Measurements from ENCODE around the gene ZNF69.
"Not testable (repeated sequence)": the region's sequence is repeated elsewhere in the genome, so short reads cannot be mapped to it uniquely, and the experiment has no call there.

Gene ZNF69

GRCh38 chr19:11887611-11888531 is at the start of gene ZNF69:
Gene ZNF69 (plus strand): TSS chr19:11887782. CDS start chr19:11887924, 142 bp downstream.
- peak within 1 kb of the TSS; percentile 40 for H3K4me3 ChIP-seq (replicated peaks; ENCODE audit: low read depth, low read length)
- TF ChIP-seq, protein P1, sequence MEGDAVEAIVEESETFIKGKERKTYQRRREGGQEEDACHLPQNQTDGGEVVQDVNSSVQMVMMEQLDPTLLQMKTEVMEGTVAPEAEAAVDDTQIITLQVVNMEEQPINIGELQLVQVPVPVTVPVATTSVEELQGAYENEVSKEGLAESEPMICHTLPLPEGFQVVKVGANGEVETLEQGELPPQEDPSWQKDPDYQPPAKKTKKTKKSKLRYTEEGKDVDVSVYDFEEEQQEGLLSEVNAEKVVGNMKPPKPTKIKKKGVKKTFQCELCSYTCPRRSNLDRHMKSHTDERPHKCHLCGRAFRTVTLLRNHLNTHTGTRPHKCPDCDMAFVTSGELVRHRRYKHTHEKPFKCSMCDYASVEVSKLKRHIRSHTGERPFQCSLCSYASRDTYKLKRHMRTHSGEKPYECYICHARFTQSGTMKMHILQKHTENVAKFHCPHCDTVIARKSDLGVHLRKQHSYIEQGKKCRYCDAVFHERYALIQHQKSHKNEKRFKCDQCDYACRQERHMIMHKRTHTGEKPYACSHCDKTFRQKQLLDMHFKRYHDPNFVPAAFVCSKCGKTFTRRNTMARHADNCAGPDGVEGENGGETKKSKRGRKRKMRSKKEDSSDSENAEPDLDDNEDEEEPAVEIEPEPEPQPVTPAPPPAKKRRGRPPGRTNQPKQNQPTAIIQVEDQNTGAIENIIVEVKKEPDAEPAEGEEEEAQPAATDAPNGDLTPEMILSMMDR (IDR thresholded peaks at IDR 0.05; ENCODE audit: low read depth, low read length, missing control alignments), result no peak
- no peak for DNase-seq (ENCODE audit: extremely low read depth, low read depth)

- DNase-seq (ENCODE audit: extremely low read depth, low read depth), result no peak
- H3K4me3 ChIP-seq (replicated peaks; ENCODE audit: low read depth, low read length), result no peak overlapping the region
- TF ChIP-seq, protein P1 (IDR thresholded peaks at IDR 0.05; ENCODE audit: low read depth, low read length, missing control alignments), result no peak
These were observed 43.9 kb upstream of the ZNF69 start for GRCh38 chr19:11843722-11844121.

DNA sequence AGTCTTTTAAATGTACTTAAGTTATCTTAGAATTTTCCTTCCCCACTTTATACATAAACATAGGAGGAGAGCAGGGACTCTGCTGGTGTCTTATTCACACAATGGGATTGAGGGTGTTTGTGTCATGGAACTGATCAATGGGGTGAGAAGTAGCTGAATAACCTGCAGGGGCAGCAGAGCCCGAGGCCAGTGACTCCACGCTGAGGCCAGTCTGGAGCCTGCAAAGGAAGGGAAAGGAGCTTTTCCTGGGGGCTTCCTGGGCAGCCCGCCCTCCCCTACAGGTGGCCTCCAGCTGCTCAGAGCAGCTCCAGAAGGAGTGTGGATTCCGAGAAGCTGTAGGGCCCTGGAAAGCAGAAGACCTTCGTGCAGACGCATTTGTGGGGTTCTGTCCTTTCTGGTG is 40.0 kb upstream of the ZNF69 start:
- not testable (repeated sequence) for DNase-seq (ENCODE audit: extremely low read depth, low read depth); H3K4me3 ChIP-seq (replicated peaks; ENCODE audit: low read depth, low read length)

- TF ChIP-seq, protein P1 (IDR thresholded peaks at IDR 0.05; ENCODE audit: low read depth, low read length, missing control alignments), result no peak
- DNase-seq (ENCODE audit: extremely low read depth, low read depth), result no peak
- peak overlapping the region; percentile 33 for H3K4me3 ChIP-seq (replicated peaks; ENCODE audit: low read depth, low read length)
These were observed 39.4 kb upstream of the ZNF69 start for GRCh38 chr19:11848200-11848593.

DNA sequence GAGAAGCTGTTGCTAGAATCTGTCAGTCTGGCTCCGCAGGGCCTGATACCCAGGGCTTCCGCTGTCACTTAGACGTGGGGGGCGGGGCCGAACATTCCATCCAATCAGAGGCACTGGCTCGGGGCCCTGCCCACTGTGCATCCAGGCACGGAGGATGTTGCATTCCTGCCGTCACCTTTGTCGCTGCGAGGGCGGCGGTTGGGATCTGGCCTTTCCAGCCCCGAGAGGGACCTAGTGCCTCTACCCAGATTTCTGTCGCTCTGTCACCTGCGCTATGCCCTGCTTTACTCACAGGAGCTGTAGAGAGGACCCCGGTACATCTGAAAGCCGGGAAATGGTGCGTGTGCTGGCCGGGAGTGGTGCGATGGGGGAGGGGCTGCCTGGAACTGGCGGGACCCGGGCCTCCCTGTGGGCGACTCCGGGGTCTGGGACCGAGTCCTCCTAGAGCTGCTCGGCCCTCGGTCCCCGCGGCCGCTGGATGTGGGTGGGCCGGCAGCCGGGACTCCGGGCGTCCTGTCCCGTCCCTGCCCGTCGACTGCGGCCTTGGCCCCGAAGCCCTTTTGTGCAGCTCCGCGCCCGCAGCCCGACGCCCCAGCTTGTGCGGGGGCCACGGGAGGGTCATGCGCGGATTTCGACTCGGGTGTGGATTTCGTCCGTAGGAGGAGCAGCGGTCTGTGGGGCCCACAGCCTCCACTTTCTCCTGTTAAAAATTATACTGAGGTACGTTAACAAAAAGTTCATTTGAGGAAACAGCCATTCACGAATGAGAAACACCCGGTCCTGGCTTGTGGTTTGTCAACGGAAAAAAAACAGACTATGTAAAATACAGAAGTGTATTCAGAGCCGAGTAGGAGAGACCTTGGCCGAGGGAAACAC is 38.8 kb upstream of the ZNF69 start, which contains the start of gene ZNF439:
ZNF439 (plus strand) TSS at position 133 of the 876 bp plus-strand sequence; CDS start at position 275, 142 bp downstream.
- DNase-seq (ENCODE audit: extremely low read depth, low read depth), result no peak

GRCh38 chr19:11850289-11850688 is 37.3 kb upstream of the ZNF69 start:
- not testable (repeated sequence) for H3K4me3 ChIP-seq (replicated peaks; ENCODE audit: low read depth, low read length); DNase-seq (ENCODE audit: extremely low read depth, low read depth)

More for the DNA sequence above, 38.8 kb upstream of the ZNF69 start, which contains the start of gene ZNF439:
- peak within 1 kb of the TSS; percentile 33 for H3K4me3 ChIP-seq (replicated peaks; ENCODE audit: low read depth, low read length)
- TF ChIP-seq, protein P1 (IDR thresholded peaks at IDR 0.05; ENCODE audit: low read depth, low read length, missing control alignments), result no peak

DNA sequence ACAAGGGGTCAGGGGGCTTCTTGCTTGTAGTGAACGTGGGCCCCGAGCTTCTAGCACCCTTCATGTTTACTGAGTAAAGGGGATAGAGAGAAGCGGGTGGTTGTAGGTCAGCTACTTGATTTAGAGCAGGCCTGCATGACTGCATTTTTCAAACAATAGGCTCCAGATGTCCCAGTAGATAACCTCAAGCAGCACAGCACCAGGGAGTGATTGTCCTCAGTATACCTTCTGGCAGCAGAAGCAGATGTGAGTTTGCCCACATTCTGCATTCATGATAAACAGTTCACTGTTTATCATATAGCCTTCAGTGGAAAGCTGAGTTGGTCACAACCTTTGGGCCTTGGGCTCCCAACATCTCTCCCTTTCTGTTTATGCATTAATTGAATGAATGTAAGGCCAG is 34.2 kb upstream of the ZNF69 start:
- no peak for DNase-seq (ENCODE audit: extremely low read depth, low read depth)
- no peak overlapping the region for H3K4me3 ChIP-seq (replicated peaks; ENCODE audit: low read depth, low read length)
- TF ChIP-seq, protein P1 (IDR thresholded peaks at IDR 0.05; ENCODE audit: low read depth, low read length, missing control alignments), result no peak
